ENCODE data around the gene KRTAP10-12.
"Not testable (repeated sequence)": the region's sequence is repeated elsewhere in the genome, so short reads cannot be mapped to it uniquely, and the experiment has no call there.

Gene KRTAP10-12

DNA sequence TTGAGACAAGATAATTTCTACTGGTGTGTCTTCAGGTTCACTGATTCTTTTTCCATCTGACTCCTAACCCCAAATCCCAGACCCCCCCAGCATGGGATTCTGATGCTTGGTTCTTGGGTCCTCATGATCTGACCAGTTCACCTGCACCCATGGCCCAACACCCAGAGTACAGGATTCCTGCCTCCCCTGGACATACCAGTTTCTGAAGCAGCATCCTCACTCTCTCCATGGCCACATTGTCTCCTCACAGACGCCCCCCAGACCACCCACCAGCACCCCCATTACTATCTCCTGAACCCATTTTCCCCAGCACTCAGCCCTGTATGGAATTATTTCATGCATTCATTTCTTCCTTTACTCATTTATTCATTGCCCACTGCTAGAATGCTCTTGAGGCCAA is 40.1 kb upstream of the KRTAP10-12 start:
- H3K4me3 ChIP-seq (ENCODE audit: low read length in 2 of 2): no peak overlapping the region
- H3K9ac ChIP-seq (ENCODE audit: low read length in 2 of 2): no peak overlapping the region
- peaks cover 2% of the 10 kb centered on the region for H3K4me1 ChIP-seq (ENCODE audit: control insufficient read depth, insufficient read depth, low read length)
- peaks cover 4 to 6% of the 10 kb centered on the region in 2 donors for H3K27me3 ChIP-seq (ENCODE audit: control insufficient read depth in 1 of 2, insufficient read depth in 2 of 2, low read length in 2 of 2)
- peaks cover 2 to 5% of the 10 kb centered on the region in 2 donors for H3K9me3 ChIP-seq (ENCODE audit: control insufficient read depth in 2 of 2, low read length in 2 of 2)
- H3K36me3 ChIP-seq (ENCODE audit: control insufficient read depth in 2 of 2, insufficient read depth in 2 of 2, low read length in 2 of 2): no peaks in the 10 kb centered on the region
- H3K27ac ChIP-seq (ENCODE audit: low read length): no peak overlapping the region

DNA sequence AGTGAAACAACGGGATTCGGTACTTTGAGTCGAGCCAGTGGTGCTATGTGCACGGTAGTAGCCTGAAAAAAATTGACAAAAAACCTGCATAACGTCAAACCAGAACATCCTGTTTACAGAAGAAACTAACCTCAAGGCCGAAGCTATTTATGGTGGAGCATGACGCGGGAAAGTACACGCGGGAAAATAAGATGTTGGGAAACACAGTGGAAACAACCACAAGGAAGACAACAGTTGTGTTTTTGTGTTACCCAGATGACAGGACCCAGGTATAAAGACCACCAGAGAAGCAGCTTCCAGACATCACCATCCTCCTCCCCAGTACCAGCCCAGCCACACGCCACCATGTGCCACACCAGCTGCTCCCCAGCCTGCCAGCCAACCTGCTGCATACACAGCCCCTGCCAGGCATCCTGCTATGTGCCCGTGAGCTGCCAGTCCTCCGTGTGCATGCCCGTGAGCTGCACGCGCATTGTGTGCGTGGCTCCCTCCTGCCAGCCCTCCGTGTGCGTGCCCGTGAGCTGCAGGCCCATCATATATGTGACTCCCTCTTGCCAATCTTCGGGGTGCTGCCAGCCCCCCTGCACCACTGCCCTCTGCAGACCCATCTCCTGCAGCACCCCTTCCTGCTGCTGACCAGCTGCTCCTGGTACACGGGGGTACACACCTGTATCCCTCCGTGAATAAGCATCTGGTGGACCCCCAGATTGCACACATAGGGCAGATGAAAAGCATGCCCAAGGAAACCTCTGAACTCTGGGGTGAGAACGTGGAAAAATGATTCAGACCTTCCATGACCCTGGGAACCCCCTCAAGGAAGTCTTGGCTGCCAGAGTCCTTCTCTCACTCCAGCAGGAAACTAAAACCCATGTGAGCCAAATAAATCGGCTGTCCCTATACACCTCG is 39.1 kb upstream of the KRTAP10-12 start, which contains the start of gene KRTAP12-3:
Gene KRTAP12-3, plus strand, starts transcription at position 298 of the 906 bp plus-strand sequence. Its CDS starts 48 bp downstream, at position 346.
- H3K27ac ChIP-seq (ENCODE audit: low read length): no peak within 1 kb of the TSS
- peaks cover 2% of the 10 kb centered on the region for H3K4me1 ChIP-seq (ENCODE audit: control insufficient read depth, insufficient read depth, low read length)
- H3K4me3 ChIP-seq (ENCODE audit: low read length in 2 of 2): no peak within 1 kb of the TSS
- no peak within 1 kb of the TSS for H3K9ac ChIP-seq (ENCODE audit: low read length in 2 of 2)
- H3K36me3 ChIP-seq (ENCODE audit: control insufficient read depth in 2 of 2, insufficient read depth in 2 of 2, low read length in 2 of 2): no peaks in the 10 kb centered on the region
- peaks cover 2 to 5% of the 10 kb centered on the region in 2 donors for H3K9me3 ChIP-seq (ENCODE audit: control insufficient read depth in 2 of 2, low read length in 2 of 2)
- peaks cover 4 to 6% of the 10 kb centered on the region in 2 donors for H3K27me3 ChIP-seq (ENCODE audit: control insufficient read depth in 1 of 2, insufficient read depth in 2 of 2, low read length in 2 of 2)

DNA sequence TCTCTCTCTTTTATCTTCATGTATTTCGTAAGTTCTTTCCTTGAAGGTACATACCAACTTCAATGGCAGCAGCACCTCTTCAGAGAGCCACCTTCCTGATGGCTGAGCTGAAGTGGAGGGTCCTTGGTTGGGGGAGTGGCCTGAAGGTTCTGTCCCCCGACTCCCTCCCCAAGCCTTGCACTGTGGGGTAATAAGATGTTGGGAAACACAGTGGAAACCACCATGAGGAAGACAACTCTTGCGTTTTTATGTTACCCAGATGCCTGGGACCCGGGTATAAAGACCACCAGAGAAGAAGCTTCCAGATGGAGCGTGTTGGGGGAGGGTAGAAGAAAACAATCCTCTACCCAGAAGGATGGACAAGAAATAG is 38.4 kb upstream of the KRTAP10-12 start:
- Histone ChIP-seq H3K4me3 (ENCODE audit: low read length in 2 of 2) (no peak overlapping the region), H3K27me3 (ENCODE audit: control insufficient read depth in 1 of 2, insufficient read depth in 2 of 2, low read length in 2 of 2) (peaks cover 4 to 6% of the 10 kb centered on the region in 2 donors), H3K9me3 (ENCODE audit: control insufficient read depth in 2 of 2, low read length in 2 of 2) (peaks cover 2 to 5% of the 10 kb centered on the region in 2 donors), H3K9ac (ENCODE audit: low read length in 2 of 2) (no peak overlapping the region), H3K27ac (ENCODE audit: low read length) (no peak overlapping the region), H3K4me1 (ENCODE audit: control insufficient read depth, insufficient read depth, low read length) (peaks cover 2% of the 10 kb centered on the region), H3K36me3 (ENCODE audit: control insufficient read depth in 2 of 2, insufficient read depth in 2 of 2, low read length in 2 of 2) (no peaks in the 10 kb centered on the region)

DNA sequence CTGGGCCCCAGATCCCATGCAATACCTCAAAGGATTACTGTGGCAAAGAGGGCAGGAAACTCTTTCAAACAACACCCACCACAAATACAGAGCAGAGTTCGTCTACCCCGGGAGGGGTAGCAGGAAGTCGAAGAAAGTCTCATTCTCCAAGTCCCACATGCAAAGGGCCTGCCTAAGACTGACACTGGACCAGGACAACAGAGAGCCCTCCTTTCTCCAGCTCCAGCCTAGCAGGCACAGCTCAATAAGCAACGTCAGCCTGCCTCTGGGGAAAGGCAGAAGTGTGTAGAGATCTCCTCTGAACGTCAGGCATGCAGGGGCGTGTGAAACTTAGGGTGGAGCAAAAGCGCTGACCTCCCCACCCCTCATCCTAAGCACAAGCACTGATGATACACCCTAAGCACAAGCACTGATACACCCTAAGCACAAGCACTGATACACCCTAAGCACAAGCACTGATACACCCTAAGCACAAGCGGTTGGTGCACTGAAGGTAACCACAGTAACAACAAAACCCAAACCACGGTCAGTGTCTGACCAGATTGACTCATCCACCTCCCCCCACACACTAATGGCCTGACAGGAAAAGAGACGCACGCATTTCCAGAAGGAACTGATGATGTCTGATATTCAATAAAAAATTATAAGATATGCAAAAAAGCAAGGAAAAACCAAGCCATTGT is 37.9 kb upstream of the KRTAP10-12 start:
- Histone ChIP-seq H3K9me3 (ENCODE audit: control insufficient read depth in 2 of 2, low read length in 2 of 2) (peaks cover 2 to 5% of the 10 kb centered on the region in 2 donors), H3K4me3 (ENCODE audit: low read length in 2 of 2) (no peak overlapping the region), H3K36me3 (ENCODE audit: control insufficient read depth in 2 of 2, insufficient read depth in 2 of 2, low read length in 2 of 2) (no peaks in the 10 kb centered on the region), H3K9ac (ENCODE audit: low read length in 2 of 2) (no peak overlapping the region), H3K4me1 (ENCODE audit: control insufficient read depth, insufficient read depth, low read length) (peaks cover 2% of the 10 kb centered on the region), H3K27ac (ENCODE audit: low read length) (no peak overlapping the region), H3K27me3 (ENCODE audit: control insufficient read depth in 1 of 2, insufficient read depth in 2 of 2, low read length in 2 of 2) (peaks cover 4% of the 10 kb centered on the region in 2 donors)

DNA sequence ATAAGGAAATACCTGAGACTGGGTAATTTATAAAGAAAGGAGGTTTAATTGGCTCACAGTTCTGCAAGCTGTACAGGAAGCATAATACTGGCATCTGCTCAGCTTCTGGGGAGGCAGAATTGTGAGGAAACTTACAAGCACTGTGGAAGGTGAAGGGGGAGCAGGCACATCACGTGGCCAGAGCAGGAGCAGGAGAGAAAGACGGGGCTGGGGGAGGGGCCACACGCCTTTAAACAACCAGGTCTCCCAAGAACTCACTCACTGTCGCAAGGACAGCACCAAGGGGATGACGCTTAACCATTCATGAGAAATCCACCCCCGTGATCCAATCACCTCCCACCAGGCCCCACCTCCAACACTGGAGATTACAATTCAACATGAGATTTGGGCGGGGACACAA is 35.4 kb upstream of the KRTAP10-12 start:
- H3K4me3 ChIP-seq (ENCODE audit: low read length in 2 of 2); H3K9ac ChIP-seq (ENCODE audit: low read length in 2 of 2); H3K9me3 ChIP-seq (ENCODE audit: control insufficient read depth in 2 of 2, low read length in 2 of 2); H3K27me3 ChIP-seq (ENCODE audit: control insufficient read depth in 1 of 2, insufficient read depth in 2 of 2, low read length in 2 of 2); H3K4me1 ChIP-seq (ENCODE audit: control insufficient read depth, insufficient read depth, low read length); H3K36me3 ChIP-seq (ENCODE audit: control insufficient read depth in 2 of 2, insufficient read depth in 2 of 2, low read length in 2 of 2); H3K27ac ChIP-seq (ENCODE audit: low read length): not testable (repeated sequence)

DNA sequence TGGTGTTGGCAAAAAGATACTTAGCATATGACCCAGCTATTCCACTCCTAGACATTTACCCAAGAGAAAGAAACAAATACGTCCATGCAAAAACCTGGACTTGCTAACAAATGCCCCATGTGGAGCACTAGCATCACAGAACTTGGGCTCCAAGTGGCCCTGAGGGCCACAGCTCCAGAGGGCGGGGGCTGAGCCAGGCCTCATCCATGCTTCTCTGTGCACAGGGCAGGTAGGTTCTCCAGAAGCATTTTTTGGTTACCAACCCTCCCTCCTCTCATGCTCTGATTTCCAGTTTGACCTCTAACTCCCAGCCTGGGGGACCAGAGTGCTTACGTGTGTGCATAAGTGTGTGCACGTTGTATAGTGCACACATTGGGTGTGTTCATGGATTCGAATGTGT is 32.3 kb upstream of the KRTAP10-12 start:
- H3K27ac ChIP-seq (ENCODE audit: low read length): no peak overlapping the region
- H3K9me3 ChIP-seq (ENCODE audit: control insufficient read depth in 2 of 2, low read length in 2 of 2): peaks cover 0 to 4% of the 10 kb centered on the region in 2 donors
- no peak overlapping the region for H3K9ac ChIP-seq (ENCODE audit: low read length in 2 of 2)
- no peak overlapping the region for H3K4me3 ChIP-seq (ENCODE audit: low read length in 2 of 2)
- peaks cover 0 to 4% of the 10 kb centered on the region in 2 donors for H3K27me3 ChIP-seq (ENCODE audit: control insufficient read depth in 1 of 2, insufficient read depth in 2 of 2, low read length in 2 of 2)
- no peaks in the 10 kb centered on the region for H3K36me3 ChIP-seq (ENCODE audit: control insufficient read depth in 2 of 2, insufficient read depth in 2 of 2, low read length in 2 of 2)
- H3K4me1 ChIP-seq (ENCODE audit: control insufficient read depth, insufficient read depth, low read length): no peaks in the 10 kb centered on the region

DNA sequence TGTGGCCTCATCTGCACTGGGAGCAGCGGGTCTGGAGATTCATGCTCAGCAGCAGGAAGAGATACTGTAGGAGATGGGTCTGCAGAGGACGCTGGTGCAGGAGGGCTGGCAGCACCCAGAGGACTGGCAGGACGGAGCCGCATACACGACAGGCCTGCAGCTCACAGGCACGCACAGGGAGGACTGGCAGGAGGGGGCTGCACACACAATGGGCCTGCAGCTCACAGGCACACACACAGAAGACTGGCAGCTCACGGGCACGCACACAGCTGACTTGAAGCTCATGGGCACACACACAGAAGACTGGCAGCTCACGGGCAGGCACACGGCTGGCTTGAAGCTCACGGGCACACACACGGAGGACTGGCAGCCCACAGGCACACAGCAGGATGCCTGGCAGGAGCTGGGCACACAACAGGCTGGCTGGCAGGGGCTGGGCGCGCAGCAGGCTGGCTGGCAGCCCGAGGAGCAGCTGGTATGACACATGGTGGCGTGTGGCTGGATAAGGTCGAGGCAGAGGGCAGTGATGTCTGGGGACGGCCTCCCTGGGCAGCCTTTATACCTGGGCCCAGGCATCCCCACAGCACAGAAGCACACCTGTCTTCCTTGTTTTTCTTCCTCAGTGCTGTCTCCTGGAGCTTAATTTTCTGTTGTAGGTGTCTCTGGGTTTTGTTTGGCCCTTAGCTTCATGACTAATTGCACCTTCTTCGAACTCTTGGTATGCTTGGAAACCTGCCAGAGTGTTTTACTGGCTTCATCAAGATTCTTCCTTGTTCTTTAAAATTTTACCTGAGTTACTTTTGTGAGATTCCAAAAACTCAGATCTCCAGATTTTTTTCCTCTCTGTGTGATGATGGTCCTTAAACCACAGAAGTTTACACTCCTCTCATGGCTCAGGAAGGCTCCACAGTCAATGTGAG is 30.3 kb upstream of the KRTAP10-12 start, which contains the start of gene KRTAP12-2:
Gene KRTAP12-2, minus strand, starts transcription at position 527 of the 920 bp plus-strand sequence. Its CDS starts 41 bp downstream, at position 486.
- Histone ChIP-seq H3K9ac (ENCODE audit: low read length in 2 of 2) (no peak within 1 kb of the TSS), H3K27me3 (ENCODE audit: control insufficient read depth in 1 of 2, insufficient read depth in 2 of 2, low read length in 2 of 2) (peaks cover 0 to 7% of the 10 kb centered on the region in 2 donors), H3K36me3 (ENCODE audit: control insufficient read depth in 2 of 2, insufficient read depth in 2 of 2, low read length in 2 of 2) (no peaks in the 10 kb centered on the region), H3K4me3 (ENCODE audit: low read length in 2 of 2) (no peak within 1 kb of the TSS), H3K4me1 (ENCODE audit: control insufficient read depth, insufficient read depth, low read length) (no peaks in the 10 kb centered on the region), H3K27ac (ENCODE audit: low read length) (no peak within 1 kb of the TSS), H3K9me3 (ENCODE audit: control insufficient read depth in 2 of 2, low read length in 2 of 2) (peaks cover 2 to 10% of the 10 kb centered on the region in 2 donors)

DNA sequence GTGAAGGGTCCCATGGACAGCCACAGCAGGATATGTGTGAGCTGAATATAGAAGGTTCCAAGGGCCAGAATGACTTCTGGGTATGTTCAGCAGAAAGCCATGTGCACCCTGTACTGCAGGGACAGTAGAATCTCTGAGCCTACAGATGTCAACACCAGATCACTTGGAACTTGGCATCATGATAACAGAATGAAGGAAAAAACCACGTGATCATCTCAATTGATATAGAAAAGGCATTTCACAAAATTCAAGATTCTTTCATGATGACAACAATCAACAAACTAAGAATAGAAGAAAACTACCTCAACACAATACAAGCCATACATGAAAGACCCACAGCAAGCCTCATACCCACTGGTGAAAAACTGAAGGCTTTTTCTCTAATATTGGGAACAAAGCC is 29.4 kb upstream of the KRTAP10-12 start:
- no peak overlapping the region for H3K27ac ChIP-seq (ENCODE audit: low read length)
- no peaks in the 10 kb centered on the region for H3K4me1 ChIP-seq (ENCODE audit: control insufficient read depth, insufficient read depth, low read length)
- peaks cover 3 to 11% of the 10 kb centered on the region in 2 donors for H3K9me3 ChIP-seq (ENCODE audit: control insufficient read depth in 2 of 2, low read length in 2 of 2)
- no peaks in the 10 kb centered on the region for H3K36me3 ChIP-seq (ENCODE audit: control insufficient read depth in 2 of 2, insufficient read depth in 2 of 2, low read length in 2 of 2)
- no peak overlapping the region for H3K4me3 ChIP-seq (ENCODE audit: low read length in 2 of 2)
- H3K27me3 ChIP-seq (ENCODE audit: control insufficient read depth in 1 of 2, insufficient read depth in 2 of 2, low read length in 2 of 2): peaks cover 0 to 7% of the 10 kb centered on the region in 2 donors
- no peak overlapping the region for H3K9ac ChIP-seq (ENCODE audit: low read length in 2 of 2)

DNA sequence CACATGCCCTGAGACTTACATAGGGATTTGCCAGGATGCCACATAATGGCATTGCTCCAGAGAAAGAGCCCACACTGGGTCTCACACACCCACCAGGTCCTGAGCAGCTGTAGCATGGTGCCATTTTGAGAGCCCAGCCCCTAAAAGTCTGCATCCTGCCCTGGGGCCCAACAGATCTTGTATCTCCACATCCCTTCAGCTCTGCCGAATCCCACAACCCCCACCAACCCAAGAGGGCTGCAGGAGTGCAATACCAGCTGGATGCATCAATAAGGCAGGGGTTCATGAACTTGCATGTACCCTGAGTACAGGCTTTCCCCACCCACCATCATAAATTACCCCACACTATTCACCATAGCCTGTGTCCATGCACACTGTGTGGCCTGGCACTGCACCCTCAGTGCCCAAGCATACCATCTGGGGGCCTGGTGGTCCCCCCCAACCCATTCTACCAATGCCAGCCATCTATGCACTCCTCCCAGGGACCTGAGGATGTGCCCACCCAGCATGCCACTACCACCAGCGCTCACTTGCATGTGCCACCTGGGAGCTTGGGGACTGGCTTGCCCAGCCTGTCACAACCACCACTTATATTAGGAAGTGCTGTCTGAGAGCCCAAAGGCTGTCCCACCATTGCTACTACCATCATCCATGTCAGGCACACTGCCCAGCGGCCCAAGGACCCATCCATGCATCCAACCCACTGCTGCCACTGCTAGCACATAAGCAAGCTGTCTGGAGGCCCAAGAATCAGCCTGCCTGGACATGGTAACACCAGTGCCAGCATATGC is 26.1 kb upstream of the KRTAP10-12 start:
- H3K27me3 ChIP-seq (ENCODE audit: control insufficient read depth in 1 of 2, insufficient read depth in 2 of 2, low read length in 2 of 2): peaks cover 0 to 5% of the 10 kb centered on the region in 2 donors
- no peak overlapping the region for H3K27ac ChIP-seq (ENCODE audit: low read length)
- H3K9ac ChIP-seq (ENCODE audit: low read length in 2 of 2): no peak overlapping the region
- no peaks in the 10 kb centered on the region for H3K4me1 ChIP-seq (ENCODE audit: control insufficient read depth, insufficient read depth, low read length)
- H3K4me3 ChIP-seq (ENCODE audit: low read length in 2 of 2): no peak overlapping the region
- H3K9me3 ChIP-seq (ENCODE audit: control insufficient read depth in 2 of 2, low read length in 2 of 2): peaks cover 4 to 14% of the 10 kb centered on the region in 2 donors
- H3K36me3 ChIP-seq (ENCODE audit: control insufficient read depth in 2 of 2, insufficient read depth in 2 of 2, low read length in 2 of 2): no peaks in the 10 kb centered on the region
